ENCODE results near the gene HFM1.
"Not testable (repeated sequence)": the region's sequence is repeated elsewhere in the genome, so short reads cannot be mapped to it uniquely, and the experiment has no call there.

DNA sequence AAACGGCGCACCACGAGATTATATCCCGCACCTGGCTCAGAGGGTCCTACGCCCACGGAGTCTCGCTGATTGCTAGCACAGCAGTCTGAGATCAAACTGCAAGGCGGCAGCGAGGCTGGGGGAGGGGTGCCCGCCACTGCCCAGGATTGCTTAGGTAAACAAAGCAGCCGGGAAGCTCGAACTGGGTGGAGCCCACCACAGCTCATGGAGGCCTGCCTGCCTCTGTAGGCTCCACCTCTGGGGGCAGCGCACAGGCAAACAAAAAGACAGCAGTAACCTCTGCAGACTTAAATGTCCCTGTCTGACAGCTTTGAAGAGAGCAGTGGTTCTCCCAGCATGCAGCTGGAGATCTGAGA is 117.7 kb downstream of the HFM1 start:
- TF ChIP-seq, protein P1, sequence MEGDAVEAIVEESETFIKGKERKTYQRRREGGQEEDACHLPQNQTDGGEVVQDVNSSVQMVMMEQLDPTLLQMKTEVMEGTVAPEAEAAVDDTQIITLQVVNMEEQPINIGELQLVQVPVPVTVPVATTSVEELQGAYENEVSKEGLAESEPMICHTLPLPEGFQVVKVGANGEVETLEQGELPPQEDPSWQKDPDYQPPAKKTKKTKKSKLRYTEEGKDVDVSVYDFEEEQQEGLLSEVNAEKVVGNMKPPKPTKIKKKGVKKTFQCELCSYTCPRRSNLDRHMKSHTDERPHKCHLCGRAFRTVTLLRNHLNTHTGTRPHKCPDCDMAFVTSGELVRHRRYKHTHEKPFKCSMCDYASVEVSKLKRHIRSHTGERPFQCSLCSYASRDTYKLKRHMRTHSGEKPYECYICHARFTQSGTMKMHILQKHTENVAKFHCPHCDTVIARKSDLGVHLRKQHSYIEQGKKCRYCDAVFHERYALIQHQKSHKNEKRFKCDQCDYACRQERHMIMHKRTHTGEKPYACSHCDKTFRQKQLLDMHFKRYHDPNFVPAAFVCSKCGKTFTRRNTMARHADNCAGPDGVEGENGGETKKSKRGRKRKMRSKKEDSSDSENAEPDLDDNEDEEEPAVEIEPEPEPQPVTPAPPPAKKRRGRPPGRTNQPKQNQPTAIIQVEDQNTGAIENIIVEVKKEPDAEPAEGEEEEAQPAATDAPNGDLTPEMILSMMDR (conservative IDR thresholded peaks at IDR 0.05; ENCODE audit: low read length): not testable (repeated sequence)
- not testable (repeated sequence) for TF ChIP-seq EZH2phosphoT487 (IDR thresholded peaks at IDR 0.05; ENCODE audit: borderline replicate concordance, low read depth, low read length)

Measured in OCI-LY7 (cell line).